ENCODE measurements around the gene ARMC9. TPM values are rescaled to one million over a fixed set of nuclear protein-coding genes. Genes with fewer than 3 reads are reported as not detected.
A peak's percentile ranks its signal among the peaks of the same experiment; 100 is the strongest.

The ARMC9 gene
- total RNA-seq, 1 donor from 2014 or later, result 178 TPM

GRCh38 chr2:231243866-231244265 lies 45.4 kb downstream of the ARMC9 start:
- no peak for TF ChIP-seq CTCF (IDR thresholded peaks at IDR 0.05)
- Mint-ChIP-seq H3K27ac (ENCODE audit: unreplicated experiment) (peak overlapping the region; percentile 6), H3K9me3 (ENCODE audit: unreplicated experiment) (no peaks in the 10 kb centered on the region), H3K36me3 (ENCODE audit: unreplicated experiment) (peaks cover 60% of the 10 kb centered on the region), H3K4me3 (ENCODE audit: unreplicated experiment) (no peak overlapping the region), H3K27me3 (ENCODE audit: unreplicated experiment) (no peaks in the 10 kb centered on the region), H3K4me1 (ENCODE audit: unreplicated experiment) (no peaks in the 10 kb centered on the region)
- DNase-seq (ENCODE audit: extremely low spot score, unreplicated experiment), result no peak

GRCh38 chr2:231244382-231245248 lies 46.2 kb downstream of the ARMC9 start:
- Mint-ChIP-seq H3K4me1 (ENCODE audit: unreplicated experiment) (no peaks in the 10 kb centered on the region), H3K27ac (ENCODE audit: unreplicated experiment) (peak overlapping the region; percentile 38), H3K4me3 (ENCODE audit: unreplicated experiment) (no peak overlapping the region), H3K27me3 (ENCODE audit: unreplicated experiment) (no peaks in the 10 kb centered on the region), H3K36me3 (ENCODE audit: unreplicated experiment) (peaks cover 58% of the 10 kb centered on the region), H3K9me3 (ENCODE audit: unreplicated experiment) (no peaks in the 10 kb centered on the region)
- no peak for TF ChIP-seq CTCF (IDR thresholded peaks at IDR 0.05)
- no peak for DNase-seq (ENCODE audit: extremely low spot score, unreplicated experiment)

GRCh38 chr2:231245249-231246094 lies 47.0 kb downstream of the ARMC9 start:
- peaks cover 52% of the 10 kb centered on the region for H3K36me3 Mint-ChIP-seq (ENCODE audit: unreplicated experiment)
- H3K27me3 Mint-ChIP-seq (ENCODE audit: unreplicated experiment), result no peaks in the 10 kb centered on the region
- peak overlapping the region; percentile 38 for H3K27ac Mint-ChIP-seq (ENCODE audit: unreplicated experiment)
- DNase-seq (ENCODE audit: extremely low spot score, unreplicated experiment), result no peak
- peak; percentile 11 for TF ChIP-seq CTCF (IDR thresholded peaks at IDR 0.05)
- no peak overlapping the region for H3K4me3 Mint-ChIP-seq (ENCODE audit: unreplicated experiment)
- H3K4me1 Mint-ChIP-seq (ENCODE audit: unreplicated experiment), result no peaks in the 10 kb centered on the region
- no peaks in the 10 kb centered on the region for H3K9me3 Mint-ChIP-seq (ENCODE audit: unreplicated experiment)

GRCh38 chr2:231246171-231246842 lies 47.9 kb downstream of the ARMC9 start:
- H3K27ac Mint-ChIP-seq (ENCODE audit: unreplicated experiment), result no peak overlapping the region

More at GRCh38 chr2:231246171-231246842, 47.9 kb downstream of the ARMC9 start:
- H3K9me3 Mint-ChIP-seq (ENCODE audit: unreplicated experiment), result no peaks in the 10 kb centered on the region
- H3K36me3 Mint-ChIP-seq (ENCODE audit: unreplicated experiment), result peaks cover 50% of the 10 kb centered on the region
- no peaks in the 10 kb centered on the region for H3K27me3 Mint-ChIP-seq (ENCODE audit: unreplicated experiment)
- TF ChIP-seq CTCF (IDR thresholded peaks at IDR 0.05), result no peak
- DNase-seq (ENCODE audit: extremely low spot score, unreplicated experiment), result no peak
- H3K4me1 Mint-ChIP-seq (ENCODE audit: unreplicated experiment), result no peaks in the 10 kb centered on the region
- no peak overlapping the region for H3K4me3 Mint-ChIP-seq (ENCODE audit: unreplicated experiment)

All from osteocyte (in vitro differentiated cells).